Chondrocyte (in vitro differentiated cells): ENCODE measurements around the gene MTUS2. TPM values are rescaled to one million over a fixed set of nuclear protein-coding genes. Genes with fewer than 3 reads are reported as not detected.

ENCODE experiments used
- DNase-seq: peaks from one replicate; pipeline ENCODE4 v3.0.0; 2021; ENCODE audit warnings: mixed read lengths, low spot score
- H3K27ac Mint-ChIP-seq: one replicate; pipeline ENCODE4 v1.8.0; 2021; ENCODE audit warnings: mild to moderate bottlenecking, moderate library complexity, mixed read lengths; ENCODE audit not compliant: unreplicated experiment
- H3K27me3 Mint-ChIP-seq: 2 replicates; pipeline ENCODE4 v1.8.0; 2021; ENCODE audit warnings: low read depth, mixed read lengths
- H3K36me3 Mint-ChIP-seq: 2 replicates; pipeline ENCODE4 v1.8.0; 2021; ENCODE audit warnings: low read depth, mixed read lengths
- H3K4me1 Mint-ChIP-seq: 2 replicates; pipeline ENCODE4 v1.8.0; 2021; ENCODE audit warnings: low read depth, mild to moderate bottlenecking, mixed read lengths
- H3K4me3 Mint-ChIP-seq: one replicate; pipeline ENCODE4 v1.8.0; 2021; ENCODE audit warnings: mild to moderate bottlenecking, moderate library complexity, mixed read lengths; ENCODE audit not compliant: unreplicated experiment
- H3K9me3 Mint-ChIP-seq: 2 replicates; pipeline ENCODE4 v1.8.0; 2021; ENCODE audit warnings: low read depth, mixed read lengths
- CTCF ChIP-seq: fragments of 200-600 bp; sonication (generic); IDR thresholded peaks from 2 replicates; pipeline ENCODE4 v1.5.0; 2021; ENCODE audit warnings: antibody characterized with exemption, mild to moderate bottlenecking, moderate library complexity
- total RNA-seq: library from RNA; stranded (reverse); gene quantifications from 3 replicates; pipeline ENCODE4 v1.2.1, GENCODE V29; 2021

The MTUS2 gene
- total RNA-seq, 1 donor from 2014 or later = 1.2 TPM

- DNase-seq = no peak
- H3K9me3 Mint-ChIP-seq = no peaks in the 10 kb centered on the region
- TF ChIP-seq CTCF = no peak
- H3K36me3 Mint-ChIP-seq = peaks cover 30% of the 10 kb centered on the region
- H3K27me3 Mint-ChIP-seq = no peaks in the 10 kb centered on the region
- no peak overlapping the region for H3K4me3 Mint-ChIP-seq
- no peak overlapping the region for H3K27ac Mint-ChIP-seq
- peaks cover 47% of the 10 kb centered on the region for H3K4me1 Mint-ChIP-seq
These were observed 709.6 kb downstream of the MTUS2 start for GRCh38 chr13:29529754-29530153.

GRCh38 chr13:29530901-29531300 is 710.8 kb downstream of the MTUS2 start:
- Mint-ChIP-seq H3K4me1 (peaks cover 49% of the 10 kb centered on the region), H3K9me3 (no peaks in the 10 kb centered on the region), H3K4me3 (no peak overlapping the region), H3K27ac (peak overlapping the region; percentile 79), H3K27me3 (no peaks in the 10 kb centered on the region), H3K36me3 (peaks cover 31% of the 10 kb centered on the region)
- TF ChIP-seq CTCF = no peak
- DNase-seq = no peak

- H3K9me3 Mint-ChIP-seq = no peaks in the 10 kb centered on the region
- no peaks in the 10 kb centered on the region for H3K27me3 Mint-ChIP-seq
- TF ChIP-seq CTCF = no peak
- H3K4me1 Mint-ChIP-seq = peaks cover 54% of the 10 kb centered on the region
- peak overlapping the region; percentile 90 for H3K27ac Mint-ChIP-seq
- peaks cover 33% of the 10 kb centered on the region for H3K36me3 Mint-ChIP-seq
- DNase-seq = no peak
- no peak overlapping the region for H3K4me3 Mint-ChIP-seq
These were observed 712.0 kb downstream of the MTUS2 start for GRCh38 chr13:29532116-29532515.

- H3K9me3 Mint-ChIP-seq = no peaks in the 10 kb centered on the region
- DNase-seq = no peak
- H3K4me3 Mint-ChIP-seq = no peak overlapping the region
- peak overlapping the region; percentile 90 for H3K27ac Mint-ChIP-seq
- H3K27me3 Mint-ChIP-seq = no peaks in the 10 kb centered on the region
- no peak for TF ChIP-seq CTCF
- H3K36me3 Mint-ChIP-seq = peaks cover 29% of the 10 kb centered on the region
- peaks cover 54% of the 10 kb centered on the region for H3K4me1 Mint-ChIP-seq
These were observed 712.7 kb downstream of the MTUS2 start for GRCh38 chr13:29532821-29533220.

GRCh38 chr13:29534083-29534482 is 713.9 kb downstream of the MTUS2 start:
- Mint-ChIP-seq H3K4me3 (no peak overlapping the region), H3K27ac (peak overlapping the region; percentile 76), H3K36me3 (peaks cover 24% of the 10 kb centered on the region), H3K27me3 (no peaks in the 10 kb centered on the region), H3K9me3 (no peaks in the 10 kb centered on the region), H3K4me1 (peaks cover 57% of the 10 kb centered on the region)
- TF ChIP-seq CTCF = no peak
- no peak for DNase-seq
